HL-60 (cell line): Measurements from ENCODE around the gene DNAJC1.

Experiments
- POLR2AphosphoS5 ChIP-seq: IDR thresholded peaks from 2 replicates; pipeline ENCODE4 v1.6.1; 2012; ENCODE audit warnings: low read depth
- SPI1 ChIP-seq: IDR thresholded peaks from 2 replicates; pipeline ENCODE4 v1.6.1; 2012; ENCODE audit warnings: low read depth, mild to moderate bottlenecking, borderline replicate concordance
- TF ChIP-seq, protein P1 (sequence below): IDR thresholded peaks from one replicate; pipeline ENCODE4 v1.5.1; 2011; ENCODE audit warnings: low read length, control low read depth, inconsistent platforms; ENCODE audit not compliant: insufficient read depth

DNA sequence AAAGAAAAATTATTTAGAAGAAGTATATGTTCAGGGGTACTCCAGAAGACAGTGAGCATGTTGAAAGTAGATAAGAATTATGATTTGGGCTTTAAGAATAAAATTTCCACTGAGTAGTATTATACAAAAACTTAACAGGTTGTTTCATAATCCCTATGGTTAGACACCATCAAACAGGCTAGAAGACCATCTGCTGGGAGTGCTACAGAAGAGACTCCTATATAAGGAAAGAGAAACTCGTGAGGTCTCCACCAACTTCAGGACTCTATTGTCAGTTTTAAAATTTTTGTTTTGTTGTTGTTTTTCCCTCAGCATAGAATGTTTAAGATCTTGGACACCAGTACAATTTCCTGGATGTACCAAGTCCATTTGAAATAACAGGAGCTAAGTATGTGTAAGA is 13.1 kb downstream of the DNAJC1 start:
- TF ChIP-seq POLR2AphosphoS5, result no peak
- TF ChIP-seq, protein P1, sequence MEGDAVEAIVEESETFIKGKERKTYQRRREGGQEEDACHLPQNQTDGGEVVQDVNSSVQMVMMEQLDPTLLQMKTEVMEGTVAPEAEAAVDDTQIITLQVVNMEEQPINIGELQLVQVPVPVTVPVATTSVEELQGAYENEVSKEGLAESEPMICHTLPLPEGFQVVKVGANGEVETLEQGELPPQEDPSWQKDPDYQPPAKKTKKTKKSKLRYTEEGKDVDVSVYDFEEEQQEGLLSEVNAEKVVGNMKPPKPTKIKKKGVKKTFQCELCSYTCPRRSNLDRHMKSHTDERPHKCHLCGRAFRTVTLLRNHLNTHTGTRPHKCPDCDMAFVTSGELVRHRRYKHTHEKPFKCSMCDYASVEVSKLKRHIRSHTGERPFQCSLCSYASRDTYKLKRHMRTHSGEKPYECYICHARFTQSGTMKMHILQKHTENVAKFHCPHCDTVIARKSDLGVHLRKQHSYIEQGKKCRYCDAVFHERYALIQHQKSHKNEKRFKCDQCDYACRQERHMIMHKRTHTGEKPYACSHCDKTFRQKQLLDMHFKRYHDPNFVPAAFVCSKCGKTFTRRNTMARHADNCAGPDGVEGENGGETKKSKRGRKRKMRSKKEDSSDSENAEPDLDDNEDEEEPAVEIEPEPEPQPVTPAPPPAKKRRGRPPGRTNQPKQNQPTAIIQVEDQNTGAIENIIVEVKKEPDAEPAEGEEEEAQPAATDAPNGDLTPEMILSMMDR, result no peak
- TF ChIP-seq SPI1, result no peak
